K562 (cell line): ENCODE data around the gene ZBED4. TPM values are rescaled to one million over a fixed set of nuclear protein-coding genes. Genes with fewer than 3 reads are reported as not detected.
A peak's percentile ranks its signal among the peaks of the same experiment; 100 is the strongest.

Source experiments
- ATAC-seq: fragments of 200-7000 bp; cut with Tn5 transposase; 3 replicates; pipeline ENCODE4 v1.9.1; 2020; ENCODE audit warnings: moderate library complexity
- BruUV-seq: library from RNA; stranded (reverse); fragments of 400-500 nt; replicated peaks from 2 replicates; lab custom pipeline; 2021; lab: Mats Ljungman, UMichigan
- CTCF ChIA-PET: fragments of 300-600 bp; formaldehyde crosslinking; extraction: SDS; loops from one replicate; lab custom pipeline; 2021; ENCODE audit warnings: low intra/inter-chr PET ratio; lab: Yijun Ruan, JAX
- POLR2A ChIA-PET: fragments of 300-600, 350-650 bp; sonication (Branson Sonifier 250); formaldehyde crosslinking; extraction: SDS; loops from one replicate; lab custom pipeline; 2021; ENCODE audit warnings: antibody characterized with exemption, inconsistent platforms; lab: Yijun Ruan, JAX
- DNase-seq, 4 experiments: peaks; one replicate each; pipeline versions ENCODE4 v3.0.0 to v3.0.0-alpha.2; 2011 to 2018; ENCODE audit warnings: low spot score in 3 of 4, mixed read lengths in 3 of 4; ENCODE audit errors: extremely low read depth in 1 of 4
- FAIRE-seq: peaks from 2 replicates; lab custom pipeline; 2011; peaks lifted over from hg19 to GRCh38; lab: Jason Lieb, UNC
- H2AFZ ChIP-seq: 2 replicates; pipeline ENCODE4 v1.6.0; 2011; ENCODE audit warnings: low read depth, low read length, control low read depth, inconsistent platforms
- H3K27ac ChIP-seq: fragments of 200-600 bp; 3 replicates; pipeline ENCODE4 v1.8.0; 2011; ENCODE audit warnings: low read depth, mild to moderate bottlenecking, control low read depth, inconsistent platforms, low read length, moderate library complexity, mixed read lengths; ENCODE audit errors: extremely low read depth
- H3K27me3 ChIP-seq, 2 experiments: fragments of 300-600 bp in 1 of 2; 2 replicates in 1 of 2; 3 replicates in 1 of 2; pipeline versions ENCODE4 v1.6.0 to v1.8.0; 2011; ENCODE audit warnings: inconsistent platforms in 2 of 2, low read length in 2 of 2, mild to moderate bottlenecking in 1 of 2, mixed read lengths in 1 of 2, moderate library complexity in 1 of 2; ENCODE audit not compliant: control insufficient read depth in 2 of 2, insufficient read depth in 2 of 2
- H3K36me3 ChIP-seq: fragments of 300-600 bp; 3 replicates; pipeline ENCODE4 v1.8.0; 2011; ENCODE audit warnings: mild to moderate bottlenecking, low read length, inconsistent platforms; ENCODE audit not compliant: control insufficient read depth, insufficient read depth
- H3K4me1 ChIP-seq, 2 experiments: fragments of 200-600 bp in 1 of 2; replicated peaks in 1 of 2; 2 replicates in 1 of 2; 3 replicates in 1 of 2; pipeline versions ENCODE4 v1.5.1 to v1.8.0; 2011; ENCODE audit warnings: inconsistent platforms in 2 of 2, low read length in 2 of 2, mild to moderate bottlenecking in 1 of 2, mixed read lengths in 1 of 2, moderate library complexity in 1 of 2; ENCODE audit not compliant: control insufficient read depth in 2 of 2, insufficient read depth in 2 of 2
- H3K4me2 ChIP-seq: 2 replicates; pipeline ENCODE4 v1.6.1; 2011; ENCODE audit warnings: low read length, control low read depth, inconsistent platforms, mixed read lengths; ENCODE audit not compliant: insufficient read depth
- H3K4me3 ChIP-seq: fragments of 200-600 bp; sonication (generic), shearing (Covaris generic); 2 replicates; pipeline ENCODE4 v1.5.1; 2016; ENCODE audit warnings: control low read depth, inconsistent platforms
- H3K79me2 ChIP-seq: fragments of 200-600 bp; 3 replicates; pipeline ENCODE4 v1.8.0; 2011; ENCODE audit warnings: low read length, inconsistent platforms; ENCODE audit not compliant: control insufficient read depth, insufficient read depth
- H3K9ac ChIP-seq, 2 experiments: 2 replicates each; pipeline versions ENCODE4 v1.6.0 to v1.6.1; 2011; ENCODE audit warnings: low read depth in 2 of 2, low read length in 2 of 2, control low read depth in 1 of 2, inconsistent platforms in 1 of 2, mild to moderate bottlenecking in 1 of 2, mixed read lengths in 1 of 2; ENCODE audit not compliant: insufficient read depth in 1 of 2
- H3K9me1 ChIP-seq: one replicate; pipeline ENCODE4 v1.6.0; 2011; ENCODE audit warnings: inconsistent platforms, mild to moderate bottlenecking, low read length, moderate library complexity; ENCODE audit not compliant: control insufficient read depth, insufficient read depth
- H3K9me3 ChIP-seq: replicated peaks from 2 replicates; pipeline ENCODE4 v1.5.1; 2011; ENCODE audit warnings: low read depth, low read length, inconsistent platforms; ENCODE audit not compliant: control insufficient read depth, insufficient read depth
- H4K20me1 ChIP-seq: replicated peaks from 2 replicates; pipeline ENCODE4 v1.6.1; 2011; ENCODE audit warnings: low read length, inconsistent platforms, mixed read lengths; ENCODE audit not compliant: control insufficient read depth, insufficient read depth
- CTBP1 ChIP-seq: fragments of 450-650 bp; IDR thresholded peaks from 2 replicates; pipeline ENCODE4 v1.6.1; 2016; ENCODE audit warnings: borderline replicate concordance
- DACH1 ChIP-seq: fragments of 450-650 bp; IDR thresholded peaks from 2 replicates; pipeline ENCODE4 v1.6.1; 2018; ENCODE audit not compliant: partially characterized antibody
- DEAF1 ChIP-seq: fragments of 450-650 bp; formaldehyde crosslinking; IDR thresholded peaks from 2 replicates; pipeline ENCODE4 v1.4.0; 2020; ENCODE audit warnings: mild to moderate bottlenecking, moderate library complexity
- MTA3 ChIP-seq: fragments of 450-650 bp; formaldehyde crosslinking; IDR thresholded peaks from 2 replicates; pipeline ENCODE4 v1.6.1; 2017; ENCODE audit warnings: mild to moderate bottlenecking, borderline replicate concordance
- STAG1 ChIP-seq: sonication (generic); formaldehyde crosslinking; IDR thresholded peaks from 2 replicates; pipeline ENCODE4 v1.5.0; 2020; ENCODE audit warnings: missing genetic modification reagents, borderline replicate concordance
- WGBS: fragments of 100-300 bp; shearing (Covaris generic); methylation state at CpG from one replicate; pipeline ENCODE4 v1.1.6; 2016; ENCODE audit warnings: low coverage, mixed read lengths; ENCODE audit not compliant: insufficient coverage; ENCODE audit errors: missing lambda C conversion rate; 5-methylcytosine and 5-hydroxymethylcytosine counted together
- in situ Hi-C: fragments of 300-500 bp; cut with MboI; formaldehyde crosslinking; loops from 4 replicates; pipeline ENCODE4 v1.15.0; 2018; ENCODE audit warnings: inconsistent platforms, mixed read lengths
- intact Hi-C: fragments of 100-400 bp; cut with micrococcal nuclease; formaldehyde crosslinking; loops from 2 replicates; pipeline ENCODE4 v1.14.2; 2022
- polyA plus RNA-seq, 8 experiments: library from polyadenylated mRNA; depleted of rRNA in 4 of 8; stranded (reverse) in 5 of 8; unstranded in 3 of 8; fragments of >200 nt; fragmentation: Nextera tagmentation in 2 of 8; fragmentation: Illumina TruSeq in 1 of 8; extraction: Ambion mirVana in 2 of 8; extraction: Trizol in 1 of 8; gene quantifications; 2 replicates each; pipeline versions ENCODE4 v1.2.1 to v1.2.3, GENCODE V29; 2011 to 2014; ENCODE audit warnings: inconsistent platforms in 1 of 8, missing spikeins in 1 of 8
- total RNA-seq, 7 experiments: library from RNA; depleted of rRNA in 6 of 7; stranded (reverse); fragments of >200 nt in 6 of 7; fragmentation: Illumina TruSeq in 2 of 7; extraction: Trizol in 2 of 7; gene quantifications; 2 replicates each; pipeline versions ENCODE4 v1.2.1 to v1.2.3, GENCODE V29; 2011 to 2021; ENCODE audit warnings: low replicate concordance in 1 of 7
- TF ChIP-seq, protein P1 (sequence below): sonication (generic); formaldehyde crosslinking; IDR thresholded peaks from 2 replicates; pipeline ENCODE4 v1.8.0; 2022; ENCODE audit warnings: missing genetic modification reagents, mild to moderate bottlenecking, moderate library complexity, borderline replicate concordance
- TF ChIP-seq, protein P2 (sequence below), 2 experiments: fragments of 450-650 bp; formaldehyde crosslinking in 1 of 2; IDR thresholded peaks; 2 replicates each; pipeline versions ENCODE4 v1.4.0 to v1.6.1; 2014 to 2020; ENCODE audit warnings: mild to moderate bottlenecking in 2 of 2, borderline replicate concordance in 1 of 2, low read depth in 1 of 2

The ZBED4 gene
- total and polyA plus RNA-seq, 9 of the 15 experiments (the other 6 are each of a cell fraction or from before 2014, with no cell fraction given), result 1.5 to 16.8 (median 7.4) TPM

DNA sequence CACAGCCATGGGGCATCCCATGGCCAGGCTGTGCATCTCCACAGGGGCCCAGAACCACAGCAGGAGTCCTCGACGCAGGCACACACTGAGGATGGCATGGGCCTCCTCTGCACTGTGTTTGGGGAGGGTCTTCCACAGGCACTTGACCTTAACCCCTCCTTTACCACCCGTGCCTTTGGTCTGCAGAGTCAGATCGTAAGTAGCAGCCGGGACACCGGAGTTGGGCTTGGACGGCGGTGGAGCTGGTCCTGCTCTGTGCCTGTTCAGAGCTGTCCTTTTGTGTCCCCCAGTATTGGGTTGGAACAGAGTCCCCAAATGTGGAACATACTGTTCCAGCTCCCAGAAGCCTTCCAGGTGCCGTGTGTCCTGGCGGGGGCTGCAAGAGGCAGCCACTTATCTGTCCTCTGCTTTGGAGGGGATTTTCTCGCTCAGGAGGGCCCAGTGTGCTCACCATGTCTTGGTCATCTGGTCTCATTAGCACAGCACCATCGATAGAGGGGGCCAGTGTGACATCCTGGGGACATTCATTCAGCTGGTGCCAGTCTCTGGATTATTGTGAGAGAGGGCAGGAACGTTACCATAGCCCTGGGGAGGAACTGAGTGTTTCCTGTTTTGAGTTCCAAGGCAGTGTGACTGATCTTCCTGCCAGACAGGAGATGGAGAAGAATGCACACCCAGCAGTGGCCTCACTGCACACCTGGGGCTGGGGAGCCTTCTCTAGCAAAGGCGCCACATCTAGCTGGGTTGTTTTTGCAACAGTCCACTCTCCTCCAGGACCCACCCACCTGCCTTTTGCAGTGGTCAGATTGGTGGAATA is 77.2 kb downstream of the ZBED4 start:
- peak overlapping the region in 1 of 2 experiments; percentile 41; a peak in 1 of 4 replicates for H3K9ac ChIP-seq
- no peaks in the 10 kb centered on the region for H3K27me3 ChIP-seq
- H3K4me3 ChIP-seq, result no peak overlapping the region
- ATAC-seq (peak; percentile 61), DNase-seq (peak in 2 of 4 experiments; percentile 37 to 67), FAIRE-seq (peak; percentile 74)
- 2% methylated on average over 8 of the region's 14 CpGs for WGBS
- H3K4me2 ChIP-seq, result no peak overlapping the region; the same call in 1 of the 2 replicates
- no peaks in the 10 kb centered on the region for H3K9me1 ChIP-seq
- peaks cover 15 to 51% of the 10 kb centered on the region in 2 experiments; a peak in 4 of 5 replicates for H3K4me1 ChIP-seq
- intact Hi-C loops, result loop anchor here (5.0 kb wide), 1 partner anchor 41 kb away; no protein-coding TSS in a partner anchor
- no peaks in the 10 kb centered on the region for H3K9me3 ChIP-seq
- H4K20me1 ChIP-seq, result no peaks in the 10 kb centered on the region
- H3K27ac ChIP-seq, result no peak overlapping the region
- no peaks in the 10 kb centered on the region for H3K36me3 ChIP-seq
- ChIA-PET POLR2A (interaction anchor here (0.6 to 1.3 kb wide), 5 partner anchors 17 to 285 kb away, joined by 3 to 5 read pairs (median 3); no protein-coding TSS in a partner anchor), CTCF (interaction anchor here (0.8 to 3.4 kb wide), 4 partner anchors 80 to 163 kb away, joined by 3 to 37 read pairs (median 8); partner anchors contain the start of gene IL17REL)
- no peaks in the 10 kb centered on the region for H3K79me2 ChIP-seq
- in situ Hi-C loops, result loop anchor here (5.0 kb wide), 2 partner anchors 61 to 101 kb away; no protein-coding TSS in a partner anchor
- H2AFZ ChIP-seq, result peak overlapping the region; percentile 51; the same call in 1 of the 2 replicates
- no TSS peak for BruUV-seq
- no peak for TF ChIP-seq MTA3
- 0 out of 2 replicates have a peak, but pooled peaks have one; percentile 32 for TF ChIP-seq DEAF1 (CRISPR knock-in tag)
- peak; percentile 41 for TF ChIP-seq DACH1
- TF ChIP-seq, protein P1, sequence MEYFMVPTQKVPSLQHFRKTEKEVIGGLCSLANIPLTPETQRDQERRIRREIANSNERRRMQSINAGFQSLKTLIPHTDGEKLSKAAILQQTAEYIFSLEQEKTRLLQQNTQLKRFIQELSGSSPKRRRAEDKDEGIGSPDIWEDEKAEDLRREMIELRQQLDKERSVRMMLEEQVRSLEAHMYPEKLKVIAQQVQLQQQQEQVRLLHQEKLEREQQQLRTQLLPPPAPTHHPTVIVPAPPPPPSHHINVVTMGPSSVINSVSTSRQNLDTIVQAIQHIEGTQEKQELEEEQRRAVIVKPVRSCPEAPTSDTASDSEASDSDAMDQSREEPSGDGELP (CRISPR knock-in tag), result peak; percentile 54
- peak; percentile 35; the same call in 1 of the 2 replicates for TF ChIP-seq STAG1 (CRISPR knock-in tag)
- TF ChIP-seq CTBP1, result peak; percentile 57; the same call in 1 of the 2 replicates
- TF ChIP-seq, protein P2, sequence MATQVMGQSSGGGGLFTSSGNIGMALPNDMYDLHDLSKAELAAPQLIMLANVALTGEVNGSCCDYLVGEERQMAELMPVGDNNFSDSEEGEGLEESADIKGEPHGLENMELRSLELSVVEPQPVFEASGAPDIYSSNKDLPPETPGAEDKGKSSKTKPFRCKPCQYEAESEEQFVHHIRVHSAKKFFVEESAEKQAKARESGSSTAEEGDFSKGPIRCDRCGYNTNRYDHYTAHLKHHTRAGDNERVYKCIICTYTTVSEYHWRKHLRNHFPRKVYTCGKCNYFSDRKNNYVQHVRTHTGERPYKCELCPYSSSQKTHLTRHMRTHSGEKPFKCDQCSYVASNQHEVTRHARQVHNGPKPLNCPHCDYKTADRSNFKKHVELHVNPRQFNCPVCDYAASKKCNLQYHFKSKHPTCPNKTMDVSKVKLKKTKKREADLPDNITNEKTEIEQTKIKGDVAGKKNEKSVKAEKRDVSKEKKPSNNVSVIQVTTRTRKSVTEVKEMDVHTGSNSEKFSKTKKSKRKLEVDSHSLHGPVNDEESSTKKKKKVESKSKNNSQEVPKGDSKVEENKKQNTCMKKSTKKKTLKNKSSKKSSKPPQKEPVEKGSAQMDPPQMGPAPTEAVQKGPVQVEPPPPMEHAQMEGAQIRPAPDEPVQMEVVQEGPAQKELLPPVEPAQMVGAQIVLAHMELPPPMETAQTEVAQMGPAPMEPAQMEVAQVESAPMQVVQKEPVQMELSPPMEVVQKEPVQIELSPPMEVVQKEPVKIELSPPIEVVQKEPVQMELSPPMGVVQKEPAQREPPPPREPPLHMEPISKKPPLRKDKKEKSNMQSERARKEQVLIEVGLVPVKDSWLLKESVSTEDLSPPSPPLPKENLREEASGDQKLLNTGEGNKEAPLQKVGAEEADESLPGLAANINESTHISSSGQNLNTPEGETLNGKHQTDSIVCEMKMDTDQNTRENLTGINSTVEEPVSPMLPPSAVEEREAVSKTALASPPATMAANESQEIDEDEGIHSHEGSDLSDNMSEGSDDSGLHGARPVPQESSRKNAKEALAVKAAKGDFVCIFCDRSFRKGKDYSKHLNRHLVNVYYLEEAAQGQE (IDR thresholded peaks at IDR 0.05; ENCODE audit: borderline replicate concordance), result peak; percentile 78
- TF ChIP-seq, protein P2 (CRISPR knock-in tag; IDR thresholded peaks at IDR 0.05; ENCODE audit: low read depth), result no peak
